ENCODE data around the gene NPIPA7.
"Not testable (repeated sequence)": the region's sequence is repeated elsewhere in the genome, so short reads cannot be mapped to it uniquely, and the experiment has no call there.

NPIPA7 gene

DNA sequence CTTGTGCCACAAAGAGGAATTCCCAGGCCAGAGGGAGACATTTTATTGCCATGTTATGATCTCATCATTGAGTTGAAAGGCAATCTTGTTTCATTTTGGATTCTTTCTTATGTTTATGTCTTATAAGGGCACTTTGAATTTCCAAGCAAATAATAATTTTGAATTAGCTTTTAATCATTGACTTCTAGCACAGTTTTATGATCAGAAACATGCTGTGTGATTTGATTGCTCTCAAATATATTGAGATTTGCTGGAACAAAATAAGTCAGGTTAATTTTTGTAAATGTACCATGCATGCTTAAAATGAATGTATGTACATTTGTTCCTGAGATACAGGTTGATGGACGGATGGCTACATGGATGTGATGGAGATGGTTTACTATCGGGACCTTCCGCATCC is at the start of gene NPIPA7:
TSS of gene NPIPA7 (plus strand) at position 301 of the 400 bp plus-strand sequence. CDS start 105 bp downstream, outside the sequence.
- DNase-seq, result not testable (repeated sequence)

DNA sequence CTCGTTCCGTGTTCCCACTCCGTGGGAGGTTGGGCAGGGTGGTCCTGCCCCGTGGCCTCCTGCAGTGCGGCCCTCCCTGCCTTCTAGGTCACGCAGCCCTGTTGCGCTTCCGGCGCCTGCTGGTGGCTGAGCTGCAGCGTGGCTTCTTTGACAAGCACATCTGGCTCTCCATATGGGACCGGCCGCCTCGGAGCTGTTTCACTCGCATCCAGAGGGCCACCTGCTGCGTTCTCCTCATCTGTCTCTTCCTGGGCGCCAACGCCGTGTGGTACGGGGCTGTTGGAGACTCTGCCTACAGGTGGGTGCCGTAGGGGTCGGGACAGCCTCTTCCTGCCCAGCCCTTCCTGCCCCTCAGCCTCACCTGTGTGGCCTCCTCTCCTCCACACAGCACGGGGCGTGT is 47.5 kb upstream of the NPIPA7 start:
- DNase-seq, result not testable (repeated sequence)

DNA sequence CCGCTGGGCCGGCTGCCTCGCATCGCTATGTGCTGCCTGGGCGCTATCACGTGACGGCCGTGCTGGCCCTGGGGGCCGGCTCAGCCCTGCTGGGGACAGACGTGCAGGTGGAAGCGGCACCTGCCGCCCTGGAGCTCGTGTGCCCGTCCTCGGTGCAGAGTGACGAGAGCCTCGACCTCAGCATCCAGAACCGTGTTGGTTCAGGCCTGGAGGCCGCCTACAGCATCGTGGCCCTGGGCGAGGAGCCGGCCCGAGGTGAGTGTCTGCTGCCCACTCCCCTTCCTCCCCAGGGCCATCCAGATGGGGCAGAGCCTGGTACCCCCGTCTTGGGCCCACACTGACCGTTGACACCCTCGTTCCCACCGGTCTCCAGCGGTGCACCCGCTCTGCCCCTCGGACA is 21.4 kb upstream of the NPIPA7 start:
- DNase-seq, result not testable (repeated sequence)

DNA sequence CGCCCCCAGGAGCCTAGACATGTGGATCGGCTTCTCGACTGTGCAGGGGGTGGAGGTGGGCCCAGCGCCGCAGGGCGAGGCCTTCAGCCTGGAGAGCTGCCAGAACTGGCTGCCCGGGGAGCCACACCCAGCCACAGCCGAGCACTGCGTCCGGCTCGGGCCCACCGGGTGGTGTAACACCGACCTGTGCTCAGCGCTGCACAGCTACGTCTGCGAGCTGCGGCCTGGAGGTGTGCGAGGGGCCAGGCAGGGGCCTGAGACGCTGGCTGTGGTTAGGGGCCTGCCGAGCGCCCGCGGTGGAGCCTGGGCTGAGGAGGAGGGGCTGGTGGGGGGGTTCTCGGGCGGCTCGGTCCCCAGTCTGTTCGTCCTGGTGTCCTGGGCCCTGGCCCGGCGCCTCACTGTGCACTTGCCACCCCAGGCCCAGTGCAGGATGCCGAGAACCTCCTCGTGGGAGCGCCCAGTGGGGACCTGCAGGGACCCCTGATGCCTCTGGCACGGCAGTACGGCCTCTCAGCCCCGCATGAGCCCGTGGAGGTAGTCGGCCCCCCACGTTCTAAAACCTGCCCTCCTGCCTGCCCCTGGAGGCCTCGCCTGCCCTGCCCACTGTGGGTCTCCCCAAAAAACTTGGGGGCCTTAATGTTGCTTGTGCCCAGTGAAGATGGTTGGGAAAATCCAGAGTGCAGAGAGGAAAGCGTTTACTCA is 20.2 kb upstream of the NPIPA7 start:
- not testable (repeated sequence) for DNase-seq

DNA sequence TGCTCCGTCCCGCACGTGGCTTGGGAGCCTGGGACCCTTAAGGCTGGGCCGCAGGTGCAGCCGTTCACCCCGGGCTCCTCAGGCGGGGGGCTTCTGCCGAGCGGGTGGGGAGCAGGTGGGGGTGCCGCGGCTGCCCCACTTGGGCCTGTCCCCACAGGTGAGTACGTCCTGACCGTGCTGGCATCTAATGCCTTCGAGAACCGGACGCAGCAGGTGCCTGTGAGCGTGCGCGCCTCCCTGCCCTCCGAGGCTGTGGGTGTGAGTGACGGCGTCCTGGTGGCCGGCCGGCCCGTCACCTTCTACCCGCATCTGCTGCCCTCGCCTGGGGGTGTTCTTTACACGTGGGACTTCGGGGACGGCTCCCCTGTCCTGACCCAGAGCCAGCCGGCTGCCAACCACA is 15.3 kb upstream of the NPIPA7 start:
- not testable (repeated sequence) for DNase-seq

DNA sequence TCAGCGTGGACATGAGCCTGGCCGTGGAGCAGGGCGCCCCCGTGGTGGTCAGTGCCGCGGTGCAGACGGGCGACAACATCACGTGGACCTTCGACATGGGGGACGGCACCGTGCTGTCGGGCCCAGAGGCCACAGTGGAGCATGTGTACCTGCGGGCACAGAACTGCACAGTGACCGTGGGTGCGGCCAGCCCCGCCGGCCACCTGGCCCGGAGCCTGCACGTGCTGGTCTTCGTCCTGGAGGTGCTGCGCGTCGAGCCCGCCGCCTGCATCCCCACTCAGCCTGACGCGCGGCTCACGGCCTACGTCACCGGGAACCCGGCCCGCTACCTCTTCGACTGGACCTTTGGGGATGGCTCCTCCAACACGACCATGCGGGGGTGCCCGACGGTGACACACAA is 14.8 kb upstream of the NPIPA7 start:
- not testable (repeated sequence) for DNase-seq

DNA sequence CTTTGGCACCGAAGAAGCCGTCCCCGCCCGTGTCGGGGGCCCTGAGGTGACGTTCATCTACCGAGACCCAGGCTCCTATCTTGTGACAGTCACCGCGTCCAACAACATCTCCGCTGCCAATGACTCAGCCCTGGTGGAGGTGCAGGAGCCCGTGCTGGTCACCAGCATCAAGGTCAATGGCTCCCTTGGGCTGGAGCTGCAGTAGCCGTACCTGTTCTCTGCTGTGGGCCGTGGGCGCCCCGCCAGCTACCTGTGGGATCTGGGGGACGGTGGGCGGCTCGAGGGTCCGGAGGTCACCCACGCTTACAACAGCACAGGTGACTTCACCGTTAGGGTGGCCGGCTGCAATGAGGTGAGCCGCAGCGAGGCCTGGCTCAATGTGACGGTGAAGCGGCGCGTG is 14.2 kb upstream of the NPIPA7 start:
- DNase-seq, result not testable (repeated sequence)

DNA sequence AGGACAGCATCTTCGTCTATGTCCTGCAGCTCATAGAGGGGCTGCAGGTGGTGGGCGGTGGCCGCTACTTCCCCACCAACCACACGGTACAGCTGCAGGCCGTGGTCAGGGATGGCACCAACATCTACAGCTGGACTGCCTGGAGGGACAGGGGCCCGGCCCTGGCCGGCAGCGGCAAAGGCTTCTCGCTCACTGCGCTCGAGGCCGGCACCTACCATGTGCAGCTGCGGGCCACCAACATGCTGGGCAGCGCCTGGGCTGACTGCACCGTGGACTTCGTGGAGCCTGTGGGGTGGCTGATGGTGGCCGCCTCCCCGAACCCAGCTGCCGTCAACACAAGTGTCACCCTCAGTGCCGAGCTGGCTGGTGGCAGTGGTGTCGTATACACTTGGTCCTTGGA is 13.6 kb upstream of the NPIPA7 start:
- not testable (repeated sequence) for DNase-seq

DNA sequence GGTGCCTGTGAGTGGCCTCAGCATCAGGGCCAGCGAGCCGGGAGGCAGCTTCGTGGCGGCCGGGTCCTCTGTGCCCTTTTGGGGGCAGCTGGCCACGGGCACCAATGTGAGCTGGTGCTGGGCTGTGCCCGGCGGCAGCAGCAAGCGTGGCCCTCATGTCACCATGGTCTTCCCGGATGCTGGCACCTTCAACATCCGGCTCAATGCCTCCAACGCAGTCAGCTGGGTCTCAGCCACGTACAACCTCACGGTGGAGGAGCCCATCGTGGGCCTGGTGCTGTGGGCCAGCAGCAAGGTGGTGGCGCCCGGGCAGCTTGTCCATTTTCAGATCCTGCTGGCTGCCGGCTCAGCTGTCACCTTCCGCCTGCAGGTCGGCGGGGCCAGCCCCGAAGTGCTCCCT is 13.1 kb upstream of the NPIPA7 start:
- DNase-seq, result not testable (repeated sequence)

DNA sequence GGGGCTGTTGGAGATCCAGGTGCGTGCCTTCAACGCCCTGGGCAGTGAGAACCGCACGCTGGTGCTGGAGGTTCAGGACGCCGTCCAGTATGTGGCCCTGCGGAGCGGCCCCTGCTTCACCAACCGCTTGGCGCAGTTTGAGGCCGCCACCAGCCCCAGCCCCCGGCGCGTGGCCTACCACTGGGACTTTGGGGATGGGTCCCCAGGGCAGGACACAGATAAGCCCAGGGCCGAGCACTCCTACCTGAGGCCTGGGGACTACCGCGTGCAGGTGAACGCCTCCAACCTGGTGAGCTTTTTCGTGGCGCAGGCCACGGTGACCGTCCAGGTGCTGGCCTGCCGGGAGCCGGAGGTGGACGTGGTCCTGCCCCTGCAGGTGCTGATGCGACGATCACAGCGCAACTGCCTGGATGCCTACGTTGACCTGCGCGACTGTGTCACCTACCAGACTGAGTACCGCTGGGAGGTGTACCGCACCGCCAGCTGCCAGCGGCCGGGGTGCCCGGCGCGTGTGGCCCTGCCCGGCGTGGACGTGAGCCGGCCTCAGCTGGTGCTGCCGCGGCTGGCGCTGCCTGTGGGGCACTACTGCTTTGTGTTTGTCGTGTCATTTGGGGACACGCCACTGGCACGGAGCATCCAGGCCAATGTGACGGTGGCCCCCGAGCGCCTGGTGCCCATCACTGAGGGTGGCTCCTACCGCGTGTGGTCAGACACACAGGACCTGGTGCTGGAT is 12.2 kb upstream of the NPIPA7 start:
- not testable (repeated sequence) for DNase-seq

DNA sequence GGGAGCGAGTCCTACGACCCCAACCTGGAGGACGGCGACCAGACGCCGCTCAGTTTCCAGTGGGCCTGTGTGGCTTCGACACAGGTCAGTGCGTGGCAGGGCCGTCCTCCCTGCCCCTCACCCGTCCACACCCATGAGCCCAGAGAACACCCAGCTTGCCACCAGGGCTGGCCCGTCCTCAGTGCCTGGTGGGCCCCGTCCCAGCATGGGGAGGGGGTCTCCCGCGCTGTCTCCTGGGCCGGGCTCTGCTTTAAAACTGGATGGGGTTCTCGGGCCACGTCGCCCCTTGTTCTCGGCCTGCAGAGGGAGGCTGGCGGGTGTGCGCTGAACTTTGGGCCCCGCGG is 11.7 kb upstream of the NPIPA7 start:
- DNase-seq, result not testable (repeated sequence)

DNA sequence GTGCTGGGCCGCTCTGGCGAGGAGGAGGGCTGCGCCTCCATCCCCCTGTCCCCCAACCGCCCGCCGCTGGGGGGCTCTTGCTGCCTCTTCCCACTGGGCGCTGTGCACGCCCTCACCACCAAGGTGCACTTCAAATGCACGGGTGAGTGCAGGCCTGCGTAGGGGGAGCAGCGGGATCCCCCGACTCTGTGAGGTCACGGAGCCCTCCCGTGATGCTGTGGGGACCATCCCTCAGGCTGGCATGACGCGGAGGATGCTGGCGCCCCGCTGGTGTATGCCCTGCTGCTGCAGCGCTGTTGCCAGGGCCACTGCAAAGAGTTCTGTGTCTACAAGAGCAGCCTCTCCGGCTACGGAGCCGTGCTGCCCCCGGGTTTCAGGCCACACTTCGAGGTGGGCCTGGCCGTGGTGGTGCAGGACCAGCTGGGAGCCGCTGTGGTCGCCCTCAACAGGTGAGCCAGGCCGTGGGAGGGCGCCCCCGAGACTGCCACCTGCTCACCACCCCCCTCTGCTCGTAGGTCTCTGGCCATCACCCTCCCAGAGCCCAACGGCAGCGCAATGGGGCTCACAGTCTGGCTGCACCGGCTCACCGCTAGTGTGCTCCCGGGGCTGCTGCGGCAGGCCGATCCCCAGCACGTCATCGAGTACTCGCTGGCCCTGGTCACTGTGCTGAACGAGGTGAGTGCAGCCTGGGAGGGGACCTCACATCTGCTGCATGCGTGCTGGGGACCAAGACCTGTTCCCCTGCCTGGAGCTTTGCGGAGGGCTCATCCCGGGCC is 9.7 kb upstream of the NPIPA7 start:
- not testable (repeated sequence) for DNase-seq

DNA sequence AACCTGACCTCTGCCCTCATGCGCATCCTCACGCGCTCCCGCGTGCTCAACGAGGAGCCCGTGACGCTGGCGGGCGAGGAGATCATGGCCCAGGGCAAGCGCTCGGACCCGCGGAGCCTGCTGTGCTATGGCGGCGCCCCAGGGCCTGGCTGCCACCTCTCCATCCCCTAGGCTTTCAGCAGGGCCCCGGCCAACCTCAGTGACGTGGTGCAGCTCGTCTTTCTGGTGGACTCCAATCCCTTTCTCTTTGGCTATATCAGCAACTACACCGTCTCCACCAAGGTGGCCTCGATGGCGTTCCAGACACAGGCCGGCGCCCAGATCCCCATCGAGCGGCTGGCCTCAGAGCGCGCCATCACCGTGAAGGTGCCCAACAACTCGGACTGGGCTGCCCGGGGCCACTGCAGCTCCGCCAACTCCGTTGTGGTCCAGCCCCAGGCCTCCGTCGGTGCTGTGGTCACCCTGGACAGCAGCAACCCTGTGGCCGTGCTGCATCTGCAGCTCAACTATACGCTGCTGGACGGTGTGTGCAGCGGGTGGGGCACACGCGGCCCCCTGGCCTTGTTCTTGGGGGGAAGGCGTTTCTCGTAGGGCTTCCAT is 7.7 kb upstream of the NPIPA7 start:
- not testable (repeated sequence) for DNase-seq

DNA sequence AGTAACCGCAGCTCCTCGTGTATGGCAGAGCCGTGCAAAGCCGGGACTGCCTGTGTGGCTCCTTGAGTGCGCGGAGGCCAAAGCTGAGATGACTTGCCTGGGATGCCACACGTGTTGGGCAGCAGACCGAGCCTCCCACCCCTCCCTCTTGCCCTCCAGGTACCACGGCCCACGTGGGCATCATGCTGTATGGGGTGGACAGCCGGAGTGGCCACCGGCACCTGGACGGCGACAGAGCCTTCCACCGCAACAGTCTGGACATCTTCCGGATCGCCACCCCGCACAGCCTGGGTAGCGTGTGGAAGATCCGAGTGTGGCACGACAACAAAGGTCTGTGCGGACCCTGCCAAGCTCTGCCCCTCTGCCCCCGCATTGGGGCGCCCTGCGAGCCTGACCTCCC is 4.7 kb upstream of the NPIPA7 start:
- DNase-seq, result not testable (repeated sequence)

DNA sequence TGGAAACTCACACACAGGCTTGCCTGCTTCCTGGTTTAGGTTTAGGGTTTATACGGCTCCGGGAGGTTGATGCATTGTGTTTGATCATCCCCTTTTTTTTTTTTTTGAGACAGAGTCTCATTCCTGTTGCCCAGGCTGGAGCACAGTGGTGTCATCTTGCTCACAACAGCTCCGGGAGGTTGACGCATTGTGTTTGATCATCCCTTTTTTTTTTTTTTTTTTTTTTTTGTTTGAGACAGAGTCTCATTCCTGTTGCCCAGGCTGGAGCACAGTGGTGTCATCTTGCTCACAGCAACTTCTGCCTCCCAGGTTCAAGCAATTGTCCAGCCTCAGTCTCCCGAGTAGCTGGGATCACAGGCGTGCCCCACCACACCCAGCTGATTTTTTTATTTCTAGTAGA is 20.7 kb downstream of the NPIPA7 start:
- not testable (repeated sequence) for DNase-seq

DNA sequence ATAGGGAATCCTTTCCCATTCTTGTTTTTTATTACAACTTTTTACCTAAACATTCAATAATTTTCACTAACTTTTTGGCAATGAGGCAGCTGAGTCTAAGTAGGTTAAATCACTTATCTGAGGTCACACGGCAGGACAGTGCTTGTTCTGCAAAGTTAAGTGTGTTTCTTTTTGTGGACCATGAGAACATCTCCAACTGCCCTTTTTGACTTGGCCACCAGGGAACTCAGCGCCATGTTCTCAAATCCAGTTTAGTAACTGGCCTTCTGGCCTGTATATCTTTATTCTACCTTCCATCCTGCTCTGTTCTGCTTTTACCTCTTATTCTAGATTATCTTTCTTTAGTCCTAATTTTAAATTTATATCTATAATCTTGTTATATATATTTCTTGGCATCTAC is 23.4 kb downstream of the NPIPA7 start:
- not testable (repeated sequence) for DNase-seq

DNA sequence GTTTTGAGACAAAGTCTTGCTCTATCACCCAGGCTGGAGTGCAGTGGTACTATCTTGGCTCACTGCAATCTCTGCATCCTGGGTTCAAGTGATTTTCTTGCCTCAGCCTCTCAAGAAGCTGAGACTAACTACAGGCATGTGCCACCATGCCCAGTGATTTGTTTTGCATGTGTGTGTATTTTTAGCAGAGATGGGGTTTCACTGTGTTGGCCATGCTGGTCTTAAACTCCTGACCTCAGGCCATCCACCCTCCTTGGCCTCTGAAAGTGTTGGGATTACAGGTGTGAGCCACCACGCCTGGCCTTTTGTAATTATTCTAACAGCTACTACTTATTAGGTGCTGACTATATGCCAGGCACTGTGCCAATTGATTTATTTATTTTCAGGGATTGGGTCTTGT is 25.3 kb downstream of the NPIPA7 start:
- not testable (repeated sequence) for DNase-seq

DNA sequence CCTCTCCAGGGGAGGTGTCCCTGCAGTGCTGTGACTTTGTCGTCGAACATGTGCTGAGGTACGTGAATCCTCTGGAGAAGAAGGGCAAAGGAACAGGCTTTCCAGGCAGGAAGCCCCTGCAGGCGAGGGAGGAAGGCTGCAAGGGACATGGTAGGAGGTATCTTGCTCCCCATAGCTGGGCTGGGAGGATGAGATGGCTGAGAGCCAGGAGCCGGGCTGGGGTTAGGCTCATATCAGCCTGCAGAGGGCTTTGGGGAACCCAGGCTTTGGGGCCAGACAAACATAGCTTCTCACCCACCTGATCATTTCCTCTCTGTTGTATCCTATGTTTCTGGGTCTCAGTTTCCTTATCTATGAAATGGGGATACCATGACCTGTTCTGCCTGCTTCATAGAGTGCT is 26.5 kb downstream of the NPIPA7 start:
- not testable (repeated sequence) for DNase-seq

DNA sequence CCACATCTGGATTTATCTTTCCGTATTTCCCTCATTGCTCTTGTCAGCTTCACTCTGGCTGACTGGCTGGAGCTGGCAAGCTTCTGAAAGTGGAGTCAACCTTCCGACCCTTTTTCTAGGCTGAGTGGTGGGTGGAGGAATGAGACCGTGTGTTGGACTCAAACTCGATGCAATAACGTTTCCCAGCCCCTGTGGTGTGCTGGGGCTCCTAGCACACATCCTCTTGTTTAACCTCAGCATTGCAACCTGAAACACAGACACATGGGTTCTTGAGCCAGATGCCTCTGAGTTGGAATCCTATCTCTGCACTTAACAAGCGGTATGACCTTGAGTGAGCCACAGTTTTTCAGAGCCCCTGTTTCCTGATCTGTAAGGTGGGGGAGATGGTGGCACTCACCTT is 29.5 kb downstream of the NPIPA7 start:
- DNase-seq, result not testable (repeated sequence)

DNA sequence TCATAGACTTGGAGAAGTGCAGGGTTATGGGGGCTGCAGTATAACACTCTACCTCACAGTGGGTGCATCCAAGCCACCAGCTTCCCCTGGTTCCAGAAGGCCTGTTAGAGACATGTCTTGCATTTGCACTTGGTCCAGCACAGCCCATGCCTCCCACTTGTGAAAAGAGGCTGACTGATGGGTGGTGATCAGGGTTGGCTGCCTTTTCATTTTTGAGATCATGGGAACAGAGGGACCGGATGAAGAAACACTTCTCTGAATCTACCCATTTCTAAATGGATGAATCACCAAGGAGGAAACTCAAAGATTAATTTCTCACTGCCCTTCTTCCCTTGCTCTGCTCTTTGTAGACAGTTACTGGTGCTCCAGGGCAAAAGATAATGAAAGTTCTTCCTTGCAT is 34.8 kb downstream of the NPIPA7 start:
- DNase-seq, result not testable (repeated sequence)

DNA sequence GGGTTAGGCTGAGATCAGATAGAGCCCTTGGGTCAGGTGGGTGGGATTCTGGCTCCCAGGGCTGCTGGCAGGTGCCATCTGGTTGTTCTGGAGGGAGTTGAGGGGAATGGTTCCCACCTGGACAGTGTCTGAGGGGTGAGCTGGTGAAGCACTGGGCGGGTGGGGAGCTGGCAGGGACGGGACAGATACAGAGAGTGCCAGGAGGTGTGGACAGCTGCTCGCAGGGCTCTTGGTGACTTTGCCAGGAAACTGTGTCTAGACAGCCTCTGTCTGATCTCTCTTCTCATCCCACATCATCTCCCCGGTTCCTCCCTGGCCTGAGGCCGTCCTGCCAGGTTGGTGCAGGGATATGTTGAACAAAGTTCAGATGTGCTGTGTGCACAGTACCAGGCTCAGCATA is 38.1 kb downstream of the NPIPA7 start:
- not testable (repeated sequence) for DNase-seq

DNA sequence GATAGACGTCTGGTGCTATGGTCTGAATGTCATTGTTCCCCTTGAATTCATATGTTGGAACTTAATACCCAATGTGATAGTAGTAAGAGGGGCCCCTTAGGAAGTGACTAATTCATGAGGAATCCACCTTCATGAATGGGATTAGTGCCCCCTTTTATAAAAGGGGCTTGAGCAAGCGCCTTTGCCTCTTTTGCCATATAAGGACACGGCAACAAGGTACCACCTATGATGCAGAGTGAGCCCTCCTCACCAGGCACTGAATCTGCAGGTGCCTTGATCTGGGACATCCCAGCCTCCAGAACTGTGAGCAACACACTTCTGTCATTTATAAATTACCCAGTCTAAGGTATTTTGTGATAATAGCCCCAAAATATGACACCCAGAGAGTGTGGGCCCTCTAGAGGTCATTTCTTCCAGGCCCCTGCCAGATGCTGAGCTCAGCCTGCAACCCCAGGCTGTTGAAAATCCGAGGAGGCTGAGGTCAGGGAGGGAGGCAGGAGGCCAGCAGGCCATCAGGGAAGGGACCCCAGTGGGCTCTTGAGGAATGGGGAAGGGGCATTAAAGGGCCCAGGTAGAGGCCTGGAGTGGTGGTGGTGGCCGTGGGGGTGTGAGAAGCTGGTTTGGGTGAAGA is 39.1 kb downstream of the NPIPA7 start:
- not testable (repeated sequence) for DNase-seq

DNA sequence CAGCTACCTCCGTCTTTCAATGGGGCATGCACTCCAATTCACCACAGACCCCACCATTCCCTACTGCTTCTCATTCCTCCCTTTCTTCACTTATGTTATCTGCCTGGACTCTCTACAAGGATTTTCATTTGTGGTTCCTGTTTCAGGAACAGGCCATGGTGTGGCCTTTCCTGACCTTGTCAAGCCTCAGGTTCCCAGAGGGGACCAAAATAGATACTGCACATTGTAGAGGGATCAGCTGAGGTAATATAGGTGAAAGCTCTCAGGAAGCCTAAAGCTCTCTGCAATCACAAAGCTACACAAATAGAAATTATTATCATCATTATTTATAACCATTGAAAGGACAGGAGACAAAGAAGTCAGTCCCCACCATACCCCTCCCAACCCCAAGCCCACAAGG is 41.6 kb downstream of the NPIPA7 start:
- DNase-seq, result not testable (repeated sequence)

Data from NCI-H187 treated with DMSO at 0.1 percent for 48 hours (cell line).